ENCODE results near the gene CNDP1.
"Not testable (repeated sequence)": the region's sequence is repeated elsewhere in the genome, so short reads cannot be mapped to it uniquely, and the experiment has no call there.

CNDP1 gene

GRCh38 chr18:74524097-74524496 is 10.2 kb upstream of the CNDP1 start:
- DNase-seq (ENCODE audit: low spot score): no peak
- Histone ChIP-seq H3K36me3 (ENCODE audit: low read depth) (peaks cover 16% of the 10 kb centered on the region), H3K27ac (ENCODE audit: poor library complexity, severe bottlenecking) (no peak overlapping the region), H3K4me1 (ENCODE audit: insufficient read depth, poor library complexity, severe bottlenecking) (no peaks in the 10 kb centered on the region), H3K9me3 (ENCODE audit: severe bottlenecking) (no peaks in the 10 kb centered on the region), H3K27me3 (ENCODE audit: insufficient read depth, poor library complexity, severe bottlenecking) (no peaks in the 10 kb centered on the region), H3K4me3 (ENCODE audit: severe bottlenecking) (no peak overlapping the region)
- TF ChIP-seq, protein P1, sequence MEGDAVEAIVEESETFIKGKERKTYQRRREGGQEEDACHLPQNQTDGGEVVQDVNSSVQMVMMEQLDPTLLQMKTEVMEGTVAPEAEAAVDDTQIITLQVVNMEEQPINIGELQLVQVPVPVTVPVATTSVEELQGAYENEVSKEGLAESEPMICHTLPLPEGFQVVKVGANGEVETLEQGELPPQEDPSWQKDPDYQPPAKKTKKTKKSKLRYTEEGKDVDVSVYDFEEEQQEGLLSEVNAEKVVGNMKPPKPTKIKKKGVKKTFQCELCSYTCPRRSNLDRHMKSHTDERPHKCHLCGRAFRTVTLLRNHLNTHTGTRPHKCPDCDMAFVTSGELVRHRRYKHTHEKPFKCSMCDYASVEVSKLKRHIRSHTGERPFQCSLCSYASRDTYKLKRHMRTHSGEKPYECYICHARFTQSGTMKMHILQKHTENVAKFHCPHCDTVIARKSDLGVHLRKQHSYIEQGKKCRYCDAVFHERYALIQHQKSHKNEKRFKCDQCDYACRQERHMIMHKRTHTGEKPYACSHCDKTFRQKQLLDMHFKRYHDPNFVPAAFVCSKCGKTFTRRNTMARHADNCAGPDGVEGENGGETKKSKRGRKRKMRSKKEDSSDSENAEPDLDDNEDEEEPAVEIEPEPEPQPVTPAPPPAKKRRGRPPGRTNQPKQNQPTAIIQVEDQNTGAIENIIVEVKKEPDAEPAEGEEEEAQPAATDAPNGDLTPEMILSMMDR (IDR thresholded peaks at IDR 0.05; ENCODE audit: poor library complexity, severe bottlenecking): no peak
- no peak for ATAC-seq (ENCODE audit: low read depth)

DNA sequence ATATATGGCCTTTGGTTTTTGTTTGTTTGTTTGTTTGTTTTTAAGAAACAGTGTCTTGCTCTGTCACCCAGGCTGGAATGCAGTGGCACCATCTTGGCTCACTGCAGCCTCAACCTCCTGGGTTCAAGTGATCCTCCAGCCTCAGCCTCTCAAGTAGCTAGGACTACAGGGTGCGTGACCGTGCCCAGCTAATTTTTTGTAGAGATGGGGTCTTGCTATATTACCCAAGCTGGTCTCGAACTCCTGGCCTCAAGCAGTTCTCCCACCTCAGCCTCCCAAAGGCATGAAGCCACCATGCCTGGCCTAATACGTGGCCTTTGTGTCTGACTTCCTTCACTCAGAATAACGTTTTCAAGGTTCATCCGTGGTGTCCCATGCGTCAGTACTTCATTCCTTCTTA is 9.4 kb upstream of the CNDP1 start:
- ATAC-seq (ENCODE audit: low read depth); H3K4me1 ChIP-seq (ENCODE audit: insufficient read depth, poor library complexity, severe bottlenecking); H3K9me3 ChIP-seq (ENCODE audit: severe bottlenecking); H3K27ac ChIP-seq (ENCODE audit: poor library complexity, severe bottlenecking); DNase-seq (ENCODE audit: low spot score); H3K4me3 ChIP-seq (ENCODE audit: severe bottlenecking); H3K27me3 ChIP-seq (ENCODE audit: insufficient read depth, poor library complexity, severe bottlenecking); H3K36me3 ChIP-seq (ENCODE audit: low read depth): not testable (repeated sequence)

DNA sequence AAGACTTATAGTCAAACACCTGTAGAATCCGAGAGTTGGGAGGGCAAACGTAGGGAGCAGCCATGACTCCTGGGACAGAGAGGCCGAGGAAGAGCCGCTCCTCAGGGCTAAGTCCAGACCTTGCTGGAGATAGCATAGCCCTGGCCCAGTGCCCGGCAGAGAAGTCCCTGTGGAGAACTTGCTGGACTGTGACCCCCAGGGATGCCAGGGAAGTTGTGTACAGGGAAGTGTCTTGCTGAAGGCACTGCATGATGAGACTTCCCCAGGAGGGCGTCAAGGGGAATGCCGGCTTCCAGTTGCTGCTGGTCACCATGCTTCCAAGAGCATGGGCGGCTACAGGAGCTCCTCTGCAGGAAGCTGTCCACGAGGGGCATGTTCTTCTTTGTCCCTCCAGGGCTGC is 8.6 kb upstream of the CNDP1 start:
- no peak overlapping the region for H3K4me3 ChIP-seq (ENCODE audit: severe bottlenecking)
- no peak overlapping the region for H3K27ac ChIP-seq (ENCODE audit: poor library complexity, severe bottlenecking)
- TF ChIP-seq, protein P1 (IDR thresholded peaks at IDR 0.05; ENCODE audit: poor library complexity, severe bottlenecking): no peak
- no peaks in the 10 kb centered on the region for H3K4me1 ChIP-seq (ENCODE audit: insufficient read depth, poor library complexity, severe bottlenecking)
- no peak for ATAC-seq (ENCODE audit: low read depth)
- DNase-seq (ENCODE audit: low spot score): no peak
- H3K9me3 ChIP-seq (ENCODE audit: severe bottlenecking): no peaks in the 10 kb centered on the region
- 0 out of 2 replicates have a peak, but pooled peaks cover under 1% of the 10 kb centered on the region for H3K36me3 ChIP-seq (ENCODE audit: low read depth)
- H3K27me3 ChIP-seq (ENCODE audit: insufficient read depth, poor library complexity, severe bottlenecking): no peaks in the 10 kb centered on the region

GRCh38 chr18:74526488-74526887 is 7.8 kb upstream of the CNDP1 start:
- DNase-seq (ENCODE audit: low spot score): no peak
- H3K27ac ChIP-seq (ENCODE audit: poor library complexity, severe bottlenecking): no peak overlapping the region
- ATAC-seq (ENCODE audit: low read depth): no peak
- no peaks in the 10 kb centered on the region for H3K27me3 ChIP-seq (ENCODE audit: insufficient read depth, poor library complexity, severe bottlenecking)
- H3K4me3 ChIP-seq (ENCODE audit: severe bottlenecking): no peak overlapping the region
- H3K4me1 ChIP-seq (ENCODE audit: insufficient read depth, poor library complexity, severe bottlenecking): no peaks in the 10 kb centered on the region
- TF ChIP-seq, protein P1 (IDR thresholded peaks at IDR 0.05; ENCODE audit: poor library complexity, severe bottlenecking): no peak
- H3K36me3 ChIP-seq (ENCODE audit: low read depth): no peaks in the 10 kb centered on the region
- H3K9me3 ChIP-seq (ENCODE audit: severe bottlenecking): no peaks in the 10 kb centered on the region

DNA sequence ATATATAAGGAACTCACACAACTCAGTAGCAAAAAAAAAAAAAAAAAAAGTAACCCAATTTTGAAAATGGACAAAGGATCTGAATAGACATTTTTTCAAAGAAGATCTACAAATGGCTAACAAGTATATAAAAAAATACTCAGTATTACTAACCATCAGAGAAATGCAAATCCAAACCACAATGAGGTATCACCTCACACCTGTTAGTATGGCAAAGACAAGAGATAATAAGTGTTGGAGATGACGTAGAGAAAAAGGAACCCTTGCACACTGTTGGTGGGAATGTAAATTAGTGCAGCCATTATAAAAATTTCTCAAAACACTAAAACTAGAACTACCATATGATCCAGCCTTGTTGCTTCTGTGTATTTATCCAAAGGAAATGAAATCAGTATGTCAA is 5.8 kb upstream of the CNDP1 start:
- H3K4me3 ChIP-seq (ENCODE audit: severe bottlenecking): no peak overlapping the region
- no peaks in the 10 kb centered on the region for H3K4me1 ChIP-seq (ENCODE audit: insufficient read depth, poor library complexity, severe bottlenecking)
- ATAC-seq (ENCODE audit: low read depth): no peak
- H3K27ac ChIP-seq (ENCODE audit: poor library complexity, severe bottlenecking): no peak overlapping the region
- H3K27me3 ChIP-seq (ENCODE audit: insufficient read depth, poor library complexity, severe bottlenecking): no peaks in the 10 kb centered on the region
- no peaks in the 10 kb centered on the region for H3K9me3 ChIP-seq (ENCODE audit: severe bottlenecking)
- H3K36me3 ChIP-seq (ENCODE audit: low read depth): no peaks in the 10 kb centered on the region
- no peak for DNase-seq (ENCODE audit: low spot score)
- TF ChIP-seq, protein P1 (IDR thresholded peaks at IDR 0.05; ENCODE audit: poor library complexity, severe bottlenecking): no peak
